GM13976 (cell line): ENCODE results near the gene GFM1.

ENCODE experiments used
- DNase-seq: peaks from one replicate; pipeline ENCODE4 v3.0.0; 2012; ENCODE audit warnings: low spot score
- in situ Hi-C: fragments of 300-500 bp; cut with MboI; formaldehyde crosslinking; loops from one replicate; pipeline ENCODE4 v1.12.0; 2022; ENCODE audit warnings: low sequenced_read_pairs, mixed read lengths, inconsistent platforms; ENCODE audit not compliant: unreplicated experiment
- TF ChIP-seq, protein P1 (sequence below): IDR thresholded peaks from 2 replicates; pipeline ENCODE4 v1.5.1; 2012; ENCODE audit warnings: borderline replicate concordance, mild to moderate bottlenecking; ENCODE audit not compliant: insufficient read depth; ENCODE audit errors: extremely low read depth, missing control alignments, control extremely low read depth

GFM1 gene

GRCh38 chr3:158658889-158659288 lies 14.6 kb downstream of the GFM1 start:
- TF ChIP-seq, protein P1, sequence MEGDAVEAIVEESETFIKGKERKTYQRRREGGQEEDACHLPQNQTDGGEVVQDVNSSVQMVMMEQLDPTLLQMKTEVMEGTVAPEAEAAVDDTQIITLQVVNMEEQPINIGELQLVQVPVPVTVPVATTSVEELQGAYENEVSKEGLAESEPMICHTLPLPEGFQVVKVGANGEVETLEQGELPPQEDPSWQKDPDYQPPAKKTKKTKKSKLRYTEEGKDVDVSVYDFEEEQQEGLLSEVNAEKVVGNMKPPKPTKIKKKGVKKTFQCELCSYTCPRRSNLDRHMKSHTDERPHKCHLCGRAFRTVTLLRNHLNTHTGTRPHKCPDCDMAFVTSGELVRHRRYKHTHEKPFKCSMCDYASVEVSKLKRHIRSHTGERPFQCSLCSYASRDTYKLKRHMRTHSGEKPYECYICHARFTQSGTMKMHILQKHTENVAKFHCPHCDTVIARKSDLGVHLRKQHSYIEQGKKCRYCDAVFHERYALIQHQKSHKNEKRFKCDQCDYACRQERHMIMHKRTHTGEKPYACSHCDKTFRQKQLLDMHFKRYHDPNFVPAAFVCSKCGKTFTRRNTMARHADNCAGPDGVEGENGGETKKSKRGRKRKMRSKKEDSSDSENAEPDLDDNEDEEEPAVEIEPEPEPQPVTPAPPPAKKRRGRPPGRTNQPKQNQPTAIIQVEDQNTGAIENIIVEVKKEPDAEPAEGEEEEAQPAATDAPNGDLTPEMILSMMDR, result no peak
- no peak for DNase-seq
- in situ Hi-C loops, result no loop called here

GRCh38 chr3:158659454-158660237 lies 15.3 kb downstream of the GFM1 start:
- in situ Hi-C loops, result no loop called here
- TF ChIP-seq, protein P1, result peak; percentile 46
- DNase-seq, result peak; percentile 52

DNA sequence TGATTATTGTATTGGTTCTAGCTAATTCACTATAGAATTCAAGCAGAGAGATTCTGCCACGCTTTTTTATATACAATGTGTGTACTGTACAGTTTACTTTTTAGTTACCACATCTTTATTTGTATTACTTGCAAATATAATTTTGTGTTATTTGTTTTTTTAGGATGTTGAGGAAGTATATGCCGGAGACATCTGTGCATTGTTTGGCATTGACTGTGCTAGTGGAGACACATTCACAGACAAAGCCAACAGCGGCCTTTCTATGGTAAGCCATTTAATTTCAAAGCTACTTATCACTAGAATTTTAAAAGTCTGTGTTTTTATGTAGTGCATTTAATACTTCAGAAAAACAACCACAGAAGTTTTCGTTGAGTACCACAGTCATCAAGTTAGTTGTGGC lies 16.4 kb downstream of the GFM1 start:
- TF ChIP-seq, protein P1, result no peak
- no peak for DNase-seq
- in situ Hi-C loops, result no loop called here

DNA sequence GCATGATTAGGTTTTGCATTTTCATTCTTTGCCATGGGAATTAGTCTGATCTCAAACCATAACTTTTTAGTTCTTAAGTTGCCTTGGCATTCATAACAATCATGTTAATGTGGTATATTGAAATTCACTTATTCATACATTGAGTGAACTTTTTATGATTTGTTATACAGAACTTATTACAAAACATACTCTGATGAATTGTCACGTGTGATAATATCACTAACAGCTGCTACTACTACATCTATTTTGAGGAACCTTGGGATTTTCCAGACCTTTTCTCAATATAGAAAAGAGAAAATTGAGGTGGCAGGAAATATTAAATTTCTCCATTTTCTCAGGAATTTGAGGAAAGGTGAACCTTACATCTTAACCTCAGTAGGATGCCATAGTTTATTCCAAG lies 18.9 kb downstream of the GFM1 start:
- in situ Hi-C loops, result no loop called here

GRCh38 chr3:158663832-158664231 lies 19.5 kb downstream of the GFM1 start:
- DNase-seq, result no peak
- in situ Hi-C loops, result no loop called here
- TF ChIP-seq, protein P1, result no peak

More for the DNA sequence above, 18.9 kb downstream of the GFM1 start:
- TF ChIP-seq, protein P1, result no peak
- no peak for DNase-seq

DNA sequence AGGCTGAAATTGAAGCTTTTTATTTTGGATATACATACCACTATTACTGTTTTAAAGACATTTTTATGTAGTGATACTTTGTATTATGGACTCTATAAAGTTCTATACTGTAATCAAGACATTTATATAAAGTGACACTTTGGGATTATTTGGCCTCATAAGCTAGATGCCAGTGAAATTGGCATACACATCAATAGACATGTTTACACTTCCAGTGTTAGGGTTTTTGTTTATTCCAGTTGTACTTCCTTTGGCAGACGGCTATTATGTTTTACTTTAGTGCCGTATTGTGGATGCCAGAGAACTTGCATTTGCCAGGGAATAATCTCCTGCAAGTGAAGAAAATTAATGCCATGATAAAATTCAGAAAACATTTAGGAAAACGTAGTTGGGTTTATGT lies 22.1 kb downstream of the GFM1 start:
- TF ChIP-seq, protein P1, result no peak
- in situ Hi-C loops, result no loop called here
- DNase-seq, result no peak
